A549 (cell line): ENCODE measurements around the gene ZFYVE9.

Experiments used
- ELK1 ChIP-seq: fragments of 150-350 bp; IDR thresholded peaks from 2 replicates; pipeline ENCODE4 v1.6.1; 2014; ENCODE audit warnings: low read depth, mild to moderate bottlenecking, low read length
- EP300 ChIP-seq, 2 experiments: fragments of >200 bp; sonication (Bioruptor Twin); formaldehyde crosslinking; IDR thresholded peaks; 2 replicates in 1 of 2; 3 replicates in 1 of 2; pipeline ENCODE4 v1.6.1; 2016 to 2017
- HOXA7 ChIP-seq: fragments of 250-450 bp; sonication (Bioruptor Pico); IDR thresholded peaks from 2 replicates; pipeline ENCODE4 v1.5.0; 2020; ENCODE audit warnings: mild to moderate bottlenecking, moderate library complexity
- KDM1A ChIP-seq: fragments of 200-600 bp; sonication (generic); IDR thresholded peaks from 2 replicates; pipeline ENCODE4 v1.6.1; 2016; ENCODE audit warnings: low read depth, mild to moderate bottlenecking
- RFX5 ChIP-seq: fragments of 450-650 bp; IDR thresholded peaks from 2 replicates; pipeline ENCODE4 v1.7.1; 2014; ENCODE audit warnings: antibody characterized with exemption, mild to moderate bottlenecking, moderate library complexity
- TF ChIP-seq, protein P1 (sequence below): fragments of >200 bp; sonication (Bioruptor Twin); formaldehyde crosslinking; IDR thresholded peaks from 3 replicates; pipeline ENCODE4 v1.5.1; 2016
- TF ChIP-seq, protein P2 (sequence below): fragments of 200-600 bp; sonication (generic); IDR thresholded peaks from 2 replicates; pipeline ENCODE4 v1.6.1; 2016; ENCODE audit warnings: antibody characterized with exemption, mild to moderate bottlenecking, moderate library complexity

GRCh38 chr1:52153898-52154297, 12.0 kb downstream of the ZFYVE9 start:
- TF ChIP-seq HOXA7 (CRISPR knock-in tag) (no peak), KDM1A (no peak), ELK1 (no peak), RFX5 (no peak), EP300 (IDR thresholded peaks at IDR 0.05) (no peak)
- TF ChIP-seq, protein P1, sequence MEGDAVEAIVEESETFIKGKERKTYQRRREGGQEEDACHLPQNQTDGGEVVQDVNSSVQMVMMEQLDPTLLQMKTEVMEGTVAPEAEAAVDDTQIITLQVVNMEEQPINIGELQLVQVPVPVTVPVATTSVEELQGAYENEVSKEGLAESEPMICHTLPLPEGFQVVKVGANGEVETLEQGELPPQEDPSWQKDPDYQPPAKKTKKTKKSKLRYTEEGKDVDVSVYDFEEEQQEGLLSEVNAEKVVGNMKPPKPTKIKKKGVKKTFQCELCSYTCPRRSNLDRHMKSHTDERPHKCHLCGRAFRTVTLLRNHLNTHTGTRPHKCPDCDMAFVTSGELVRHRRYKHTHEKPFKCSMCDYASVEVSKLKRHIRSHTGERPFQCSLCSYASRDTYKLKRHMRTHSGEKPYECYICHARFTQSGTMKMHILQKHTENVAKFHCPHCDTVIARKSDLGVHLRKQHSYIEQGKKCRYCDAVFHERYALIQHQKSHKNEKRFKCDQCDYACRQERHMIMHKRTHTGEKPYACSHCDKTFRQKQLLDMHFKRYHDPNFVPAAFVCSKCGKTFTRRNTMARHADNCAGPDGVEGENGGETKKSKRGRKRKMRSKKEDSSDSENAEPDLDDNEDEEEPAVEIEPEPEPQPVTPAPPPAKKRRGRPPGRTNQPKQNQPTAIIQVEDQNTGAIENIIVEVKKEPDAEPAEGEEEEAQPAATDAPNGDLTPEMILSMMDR = no peak
- TF ChIP-seq, protein P2, sequence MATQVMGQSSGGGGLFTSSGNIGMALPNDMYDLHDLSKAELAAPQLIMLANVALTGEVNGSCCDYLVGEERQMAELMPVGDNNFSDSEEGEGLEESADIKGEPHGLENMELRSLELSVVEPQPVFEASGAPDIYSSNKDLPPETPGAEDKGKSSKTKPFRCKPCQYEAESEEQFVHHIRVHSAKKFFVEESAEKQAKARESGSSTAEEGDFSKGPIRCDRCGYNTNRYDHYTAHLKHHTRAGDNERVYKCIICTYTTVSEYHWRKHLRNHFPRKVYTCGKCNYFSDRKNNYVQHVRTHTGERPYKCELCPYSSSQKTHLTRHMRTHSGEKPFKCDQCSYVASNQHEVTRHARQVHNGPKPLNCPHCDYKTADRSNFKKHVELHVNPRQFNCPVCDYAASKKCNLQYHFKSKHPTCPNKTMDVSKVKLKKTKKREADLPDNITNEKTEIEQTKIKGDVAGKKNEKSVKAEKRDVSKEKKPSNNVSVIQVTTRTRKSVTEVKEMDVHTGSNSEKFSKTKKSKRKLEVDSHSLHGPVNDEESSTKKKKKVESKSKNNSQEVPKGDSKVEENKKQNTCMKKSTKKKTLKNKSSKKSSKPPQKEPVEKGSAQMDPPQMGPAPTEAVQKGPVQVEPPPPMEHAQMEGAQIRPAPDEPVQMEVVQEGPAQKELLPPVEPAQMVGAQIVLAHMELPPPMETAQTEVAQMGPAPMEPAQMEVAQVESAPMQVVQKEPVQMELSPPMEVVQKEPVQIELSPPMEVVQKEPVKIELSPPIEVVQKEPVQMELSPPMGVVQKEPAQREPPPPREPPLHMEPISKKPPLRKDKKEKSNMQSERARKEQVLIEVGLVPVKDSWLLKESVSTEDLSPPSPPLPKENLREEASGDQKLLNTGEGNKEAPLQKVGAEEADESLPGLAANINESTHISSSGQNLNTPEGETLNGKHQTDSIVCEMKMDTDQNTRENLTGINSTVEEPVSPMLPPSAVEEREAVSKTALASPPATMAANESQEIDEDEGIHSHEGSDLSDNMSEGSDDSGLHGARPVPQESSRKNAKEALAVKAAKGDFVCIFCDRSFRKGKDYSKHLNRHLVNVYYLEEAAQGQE = no peak
